HG02610 (cell line): ENCODE measurements around the gene TMEM50A.
"Not testable (repeated sequence)": the region's sequence is repeated elsewhere in the genome, so short reads cannot be mapped to it uniquely, and the experiment has no call there.

Experiments
- ATAC-seq: cut with Tn5 transposase; IDR thresholded peaks from one replicate; pipeline ENCODE4 v1.9.1; 2021; ENCODE audit warnings: mild to moderate bottlenecking, moderate library complexity; ENCODE audit not compliant: unreplicated experiment

TMEM50A gene

DNA sequence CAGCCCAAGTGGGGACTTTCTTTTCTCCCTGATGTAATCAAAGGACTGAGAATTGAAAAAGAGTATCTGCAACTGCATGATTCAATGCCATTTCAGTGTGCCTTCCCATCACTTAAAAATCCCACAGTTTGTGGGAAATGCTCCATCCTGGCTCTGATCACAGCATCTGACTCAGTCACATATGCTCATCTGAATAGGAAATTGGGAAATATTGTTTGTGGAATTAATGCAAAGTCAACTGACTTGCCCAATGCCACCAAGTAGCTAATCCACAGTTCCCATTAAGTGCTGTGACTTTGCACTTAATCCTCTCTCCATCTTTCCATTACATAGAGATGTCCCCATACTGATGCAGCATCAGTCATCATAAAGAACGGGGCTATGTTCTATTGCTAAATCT is 45.0 kb downstream of the TMEM50A start:
- not testable (repeated sequence) for ATAC-seq

- ATAC-seq: not testable (repeated sequence)
Observed at GRCh38 chr1:25383875-25384274, 45.7 kb downstream of the TMEM50A start.

DNA sequence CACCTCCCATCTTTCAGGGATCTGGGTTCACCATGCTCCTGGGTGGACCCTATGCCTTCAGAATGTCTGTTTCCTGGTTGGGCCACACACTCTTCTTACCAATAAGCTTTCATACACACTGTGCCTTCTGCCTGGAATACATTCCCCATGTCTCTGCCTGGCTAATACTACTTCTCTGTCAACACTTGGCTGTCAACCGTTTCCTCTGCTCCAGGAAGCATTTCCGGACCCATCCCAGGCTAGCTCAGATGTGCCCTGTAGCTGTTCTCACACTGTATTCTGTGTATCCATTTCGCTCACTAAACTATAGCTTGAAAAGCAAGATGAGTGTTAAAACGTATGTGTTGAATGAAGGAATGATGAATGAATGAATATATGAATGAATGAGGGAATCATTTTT is 49.0 kb downstream of the TMEM50A start:
- ATAC-seq: not testable (repeated sequence)

GRCh38 chr1:25388691-25389090 is 50.6 kb downstream of the TMEM50A start:
- ATAC-seq: not testable (repeated sequence)

DNA sequence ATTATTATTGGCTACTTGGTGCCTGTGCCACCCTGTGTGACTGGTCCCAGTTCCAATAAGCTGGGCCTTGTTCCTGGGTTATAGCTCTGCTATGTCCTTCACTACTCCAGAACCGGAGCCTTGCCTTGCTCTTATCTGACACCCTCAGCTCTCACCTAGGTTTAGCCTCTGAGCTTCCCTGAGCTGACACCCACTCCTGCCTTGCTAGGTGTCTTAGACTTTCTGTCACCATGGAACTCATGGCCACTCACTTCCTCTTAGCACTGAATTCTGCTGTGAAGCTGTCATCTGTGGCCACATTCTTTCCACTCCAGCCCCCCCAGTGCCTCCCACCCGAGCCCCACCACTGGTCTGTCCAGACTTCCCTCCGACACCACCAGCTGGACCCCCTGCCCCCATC is 51.6 kb downstream of the TMEM50A start:
- not testable (repeated sequence) for ATAC-seq

GRCh38 chr1:25392841-25393240 is 54.7 kb downstream of the TMEM50A start:
- no peak for ATAC-seq

DNA sequence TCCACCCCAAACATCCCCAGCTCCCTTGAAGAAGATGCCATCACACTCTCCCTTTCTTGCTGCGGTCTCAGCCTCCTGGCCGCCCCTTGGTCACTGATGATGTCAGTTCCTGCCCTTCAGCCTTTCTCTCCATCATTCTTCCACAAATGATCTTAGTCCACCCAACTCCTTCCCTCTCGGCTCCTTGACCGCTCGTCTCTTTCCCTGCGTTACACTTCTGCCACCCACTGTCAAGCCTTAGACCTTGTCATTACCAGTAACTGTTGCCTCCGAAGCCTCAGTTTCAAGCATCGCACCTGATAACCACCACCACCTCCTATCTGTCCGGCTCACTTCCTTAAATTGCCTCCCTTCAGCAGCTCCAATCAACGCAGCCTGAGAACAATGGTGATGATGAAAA is 59.4 kb downstream of the TMEM50A start:
- not testable (repeated sequence) for ATAC-seq

GRCh38 chr1:25398079-25398478 is 59.9 kb downstream of the TMEM50A start:
- ATAC-seq: not testable (repeated sequence)

- ATAC-seq: not testable (repeated sequence)
Observed at GRCh38 chr1:25402947-25403803, 65.0 kb downstream of the TMEM50A start.

DNA sequence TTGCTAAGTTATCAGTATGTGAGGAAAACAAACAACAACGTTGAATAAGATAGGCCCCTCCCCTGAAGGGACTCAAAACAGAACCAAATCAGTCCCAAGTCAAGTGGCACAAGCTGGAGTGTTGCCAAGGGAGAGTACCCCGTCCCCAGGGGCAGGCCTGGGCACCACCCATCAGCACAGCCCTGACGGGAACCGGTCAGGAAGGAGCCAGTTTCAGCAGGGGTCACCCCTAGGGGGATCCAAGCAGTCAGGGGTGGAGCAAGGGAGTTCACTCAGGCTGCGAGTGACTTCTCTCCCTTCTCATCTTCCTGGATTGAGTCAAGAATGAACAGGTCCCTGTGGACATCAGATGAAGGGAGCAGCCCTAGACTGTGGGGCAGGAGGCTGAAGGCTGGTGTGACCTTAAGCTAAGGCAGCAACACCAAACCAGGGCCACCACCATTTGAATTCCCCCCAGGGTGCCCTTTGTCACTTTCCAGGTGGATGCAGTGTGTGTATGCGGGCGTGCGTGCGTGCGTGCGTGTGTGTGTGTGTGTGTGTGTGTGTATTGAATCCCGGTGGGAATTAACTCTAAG is 67.7 kb downstream of the TMEM50A start:
- ATAC-seq: not testable (repeated sequence)

DNA sequence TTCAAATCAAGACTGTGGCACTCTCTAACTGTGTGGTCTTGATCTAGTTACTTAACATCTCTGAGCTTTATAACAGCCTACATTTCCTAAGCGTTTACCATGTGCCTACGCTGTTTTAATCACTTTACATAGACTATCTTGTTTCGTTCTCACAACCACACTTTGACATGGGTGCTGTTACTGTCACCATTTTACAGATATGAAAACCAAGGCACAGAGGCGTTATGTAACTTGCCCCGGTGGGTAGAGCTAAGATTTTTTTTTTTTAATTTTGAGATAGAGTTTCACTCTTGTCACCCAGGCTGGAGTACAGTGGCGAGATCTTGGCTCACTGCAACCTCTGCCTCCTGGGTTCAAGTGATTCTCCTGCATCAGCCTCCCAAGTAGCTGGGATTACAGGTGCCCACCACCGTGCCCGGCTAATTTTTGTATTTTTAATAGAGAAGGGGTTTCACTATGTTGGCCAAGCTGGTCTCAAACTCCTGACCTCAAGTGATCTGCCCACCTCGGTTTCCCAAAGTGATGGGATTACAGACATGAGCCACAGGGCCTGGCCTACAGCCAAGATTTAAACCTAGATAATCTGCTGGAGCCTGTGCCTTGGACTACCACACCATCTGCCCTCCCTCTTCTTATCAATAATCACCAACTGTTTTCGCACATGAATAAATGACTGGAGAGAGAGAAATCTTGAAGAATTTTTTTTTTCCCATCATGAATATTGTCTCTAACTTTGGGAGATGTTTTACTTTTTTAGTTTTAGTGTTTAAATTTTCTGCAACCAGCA is 71.7 kb downstream of the TMEM50A start:
- not testable (repeated sequence) for ATAC-seq
